Mammary epithelial cell (primary cell): Measurements from ENCODE around the gene KRT5.

Source experiments
- EZH2 ChIP-seq: IDR thresholded peaks from 2 replicates; pipeline ENCODE4 v1.6.1; 2012; ENCODE audit warnings: low read length, inconsistent platforms, borderline replicate concordance
- TF ChIP-seq, protein P1 (sequence below), 2 donors: IDR thresholded peaks in 1 of 2; conservative IDR thresholded peaks in 1 of 2; 2 replicates each; pipeline ENCODE4 v1.5.1; 2011 to 2012; ENCODE audit warnings: inconsistent platforms in 2 of 2, low read length in 2 of 2, mild to moderate bottlenecking in 2 of 2, control low read depth in 1 of 2, low read depth in 1 of 2; ENCODE audit not compliant: insufficient read depth in 1 of 2; ENCODE audit errors: extremely low read depth in 1 of 2

DNA sequence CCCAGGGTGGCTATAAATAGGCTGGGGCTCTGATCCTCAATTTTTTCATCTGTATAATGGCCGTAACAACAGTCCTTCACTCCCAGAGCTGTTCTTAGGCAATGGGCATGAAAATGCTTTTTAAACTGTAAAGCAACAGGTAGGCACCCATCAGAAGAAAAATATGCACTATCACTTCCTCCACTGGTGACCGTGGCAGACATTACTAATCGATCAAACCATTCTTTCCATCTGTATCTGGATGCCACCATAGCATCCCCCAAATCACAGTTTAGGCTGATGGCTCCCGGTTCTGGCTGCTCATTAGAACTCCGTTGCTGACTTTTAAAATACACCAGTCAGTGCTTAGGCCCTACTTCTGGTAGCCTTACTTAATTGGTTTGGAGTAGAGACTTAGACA, 21.5 kb upstream of the KRT5 start:
- TF ChIP-seq, protein P1, sequence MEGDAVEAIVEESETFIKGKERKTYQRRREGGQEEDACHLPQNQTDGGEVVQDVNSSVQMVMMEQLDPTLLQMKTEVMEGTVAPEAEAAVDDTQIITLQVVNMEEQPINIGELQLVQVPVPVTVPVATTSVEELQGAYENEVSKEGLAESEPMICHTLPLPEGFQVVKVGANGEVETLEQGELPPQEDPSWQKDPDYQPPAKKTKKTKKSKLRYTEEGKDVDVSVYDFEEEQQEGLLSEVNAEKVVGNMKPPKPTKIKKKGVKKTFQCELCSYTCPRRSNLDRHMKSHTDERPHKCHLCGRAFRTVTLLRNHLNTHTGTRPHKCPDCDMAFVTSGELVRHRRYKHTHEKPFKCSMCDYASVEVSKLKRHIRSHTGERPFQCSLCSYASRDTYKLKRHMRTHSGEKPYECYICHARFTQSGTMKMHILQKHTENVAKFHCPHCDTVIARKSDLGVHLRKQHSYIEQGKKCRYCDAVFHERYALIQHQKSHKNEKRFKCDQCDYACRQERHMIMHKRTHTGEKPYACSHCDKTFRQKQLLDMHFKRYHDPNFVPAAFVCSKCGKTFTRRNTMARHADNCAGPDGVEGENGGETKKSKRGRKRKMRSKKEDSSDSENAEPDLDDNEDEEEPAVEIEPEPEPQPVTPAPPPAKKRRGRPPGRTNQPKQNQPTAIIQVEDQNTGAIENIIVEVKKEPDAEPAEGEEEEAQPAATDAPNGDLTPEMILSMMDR (conservative IDR thresholded peaks at IDR 0.05 in 1 of 2, IDR thresholded peaks at IDR 0.05 in 1 of 2; ENCODE audit: extremely low read depth in 1 of 2, insufficient read depth in 1 of 2, low read depth in 1 of 2, low read length in 2 of 2) = no peak
- no peak for TF ChIP-seq EZH2
